ENCODE measurements around the gene CHST4. TPM values are rescaled to one million over a fixed set of nuclear protein-coding genes. Genes with fewer than 3 reads are reported as not detected.

CHST4 gene
- total RNA-seq (2014; rRNA removed) (not detected in 2 replicates), Bru-seq, nascent RNA (not detected), BruChase-seq, experiment 1, labeled RNA remaining after a 6-hour chase (not detected), BruChase-seq, experiment 2, labeled RNA remaining after a 2-hour chase (percentile 6 among the genes with signal in this experiment)
- long read RNA-seq: 0 reads

DNA sequence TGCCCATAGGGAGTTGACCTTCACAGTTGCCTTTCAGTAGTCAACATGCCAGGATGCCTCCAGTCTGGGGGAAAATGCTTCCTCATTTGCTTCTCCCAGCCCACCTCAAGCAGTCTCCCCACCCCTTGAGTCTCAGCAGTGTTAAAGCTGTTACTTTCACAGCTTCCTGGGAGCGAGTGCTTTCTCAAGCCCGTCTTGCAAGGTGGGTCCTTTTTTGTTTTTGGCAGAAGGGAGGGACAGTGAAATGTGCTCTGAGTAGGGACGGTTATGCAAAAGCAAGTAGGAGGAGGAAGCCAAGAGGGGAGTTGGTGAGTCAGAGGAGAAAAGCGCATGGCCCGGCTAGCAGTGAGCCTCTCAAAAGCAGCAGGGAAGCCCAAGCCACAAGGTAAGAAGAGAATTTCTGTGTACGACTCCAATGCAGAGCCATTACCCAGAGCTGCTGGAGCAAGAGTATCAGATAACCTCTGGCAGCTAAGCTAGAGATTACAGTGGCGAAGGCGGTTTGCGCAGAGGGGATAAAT lies at the start of gene CHST4:
Gene CHST4 (plus strand): TSS at position 316 of the 521 bp plus-strand sequence. CDS start 10,252 bp downstream, outside the sequence.
- H3K27ac ChIP-seq (ENCODE audit: low read length): no peak within 1 kb of the TSS
- BruUV-seq (replicated peaks): no TSS peak
- H3F3A ChIP-seq (ENCODE audit: low read length, unreplicated experiment): no peaks in the 10 kb centered on the region
- no peak for DNase-seq
- H3K4me1 ChIP-seq (ENCODE audit: insufficient read depth, low read length): no peaks in the 10 kb centered on the region
- POLR2A ChIA-PET (ENCODE audit: unreplicated experiment): no interaction called here
- H3K27me3 ChIP-seq (ENCODE audit: low read length): peaks cover 42% of the 10 kb centered on the region
- no peaks in the 10 kb centered on the region for H3K36me3 ChIP-seq (ENCODE audit: low read depth, low read length)
- TF ChIP-seq, protein P1, sequence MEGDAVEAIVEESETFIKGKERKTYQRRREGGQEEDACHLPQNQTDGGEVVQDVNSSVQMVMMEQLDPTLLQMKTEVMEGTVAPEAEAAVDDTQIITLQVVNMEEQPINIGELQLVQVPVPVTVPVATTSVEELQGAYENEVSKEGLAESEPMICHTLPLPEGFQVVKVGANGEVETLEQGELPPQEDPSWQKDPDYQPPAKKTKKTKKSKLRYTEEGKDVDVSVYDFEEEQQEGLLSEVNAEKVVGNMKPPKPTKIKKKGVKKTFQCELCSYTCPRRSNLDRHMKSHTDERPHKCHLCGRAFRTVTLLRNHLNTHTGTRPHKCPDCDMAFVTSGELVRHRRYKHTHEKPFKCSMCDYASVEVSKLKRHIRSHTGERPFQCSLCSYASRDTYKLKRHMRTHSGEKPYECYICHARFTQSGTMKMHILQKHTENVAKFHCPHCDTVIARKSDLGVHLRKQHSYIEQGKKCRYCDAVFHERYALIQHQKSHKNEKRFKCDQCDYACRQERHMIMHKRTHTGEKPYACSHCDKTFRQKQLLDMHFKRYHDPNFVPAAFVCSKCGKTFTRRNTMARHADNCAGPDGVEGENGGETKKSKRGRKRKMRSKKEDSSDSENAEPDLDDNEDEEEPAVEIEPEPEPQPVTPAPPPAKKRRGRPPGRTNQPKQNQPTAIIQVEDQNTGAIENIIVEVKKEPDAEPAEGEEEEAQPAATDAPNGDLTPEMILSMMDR (conservative IDR thresholded peaks at IDR 0.05; ENCODE audit: low read depth, low read length): no peak
- TF ChIP-seq EZH2 (IDR thresholded peaks at IDR 0.05; ENCODE audit: low read length, unreplicated experiment): no peak
- TF ChIP-seq EZH2phosphoT487 (IDR thresholded peaks at IDR 0.05; ENCODE audit: borderline replicate concordance, low read length): no peak
- no peak within 1 kb of the TSS for H3K4me2 ChIP-seq (ENCODE audit: low read length)
- no peaks in the 10 kb centered on the region for H3K79me2 ChIP-seq (ENCODE audit: low read length)
- H3K9me3 ChIP-seq (ENCODE audit: low read length): no peaks in the 10 kb centered on the region
- H3K9ac ChIP-seq (ENCODE audit: low read length): no peak within 1 kb of the TSS
- H2AFZ ChIP-seq (ENCODE audit: low read length): no peak within 1 kb of the TSS
- ATAC-seq: no peak
- intact Hi-C loops (cut with micrococcal nuclease): no loop called here
- H4K20me1 ChIP-seq (ENCODE audit: low read length): no peaks in the 10 kb centered on the region
- H3K9me2 ChIP-seq (replicated peaks; ENCODE audit: low read length): no peaks in the 10 kb centered on the region
- CTCF ChIA-PET: no interaction called here
- no peak within 1 kb of the TSS for H3K4me3 ChIP-seq (ENCODE audit: low read length)

DNA sequence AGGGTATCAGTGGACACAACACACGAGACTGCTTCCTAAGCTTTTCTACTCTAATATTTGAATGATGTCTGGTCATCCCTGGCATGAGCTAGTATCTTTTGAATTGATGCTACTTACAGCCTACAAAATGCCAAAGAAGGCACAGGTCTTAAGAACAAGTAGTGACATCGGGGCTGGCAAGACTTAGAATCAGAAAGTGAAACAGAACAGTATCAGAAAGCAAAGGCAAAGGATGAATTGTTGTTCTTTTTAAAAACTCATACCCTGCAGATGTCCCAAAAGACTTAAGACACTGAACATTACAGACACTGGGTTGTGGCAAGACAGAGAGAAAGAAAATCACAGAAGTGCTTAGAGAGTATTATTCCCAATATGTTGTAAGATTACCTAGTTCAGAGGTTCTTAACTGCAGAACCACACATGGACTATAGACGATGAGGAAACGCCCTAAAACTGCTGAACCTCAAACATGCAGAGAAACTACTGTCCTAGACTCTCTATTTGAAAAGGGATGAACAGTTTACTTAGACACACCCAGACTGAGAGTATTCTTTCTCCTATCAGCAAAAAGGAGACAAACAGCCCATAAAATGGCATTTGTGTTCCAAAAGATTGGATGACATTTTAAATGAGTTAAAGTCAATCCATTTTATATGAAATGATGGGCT lies 49.6 kb upstream of the CHST4 start:
- Histone ChIP-seq H4K20me1 (ENCODE audit: low read length) (no peaks in the 10 kb centered on the region), H3K27me3 (ENCODE audit: low read length) (no peaks in the 10 kb centered on the region), H3K4me3 (ENCODE audit: low read length) (no peak overlapping the region), H3K4me2 (ENCODE audit: low read length) (no peak overlapping the region), H3K4me1 (ENCODE audit: insufficient read depth, low read length) (peaks cover 20% of the 10 kb centered on the region), H3K9ac (ENCODE audit: low read length) (no peak overlapping the region), H3K27ac (ENCODE audit: low read length) (no peak overlapping the region), H3K9me3 (ENCODE audit: low read length) (no peaks in the 10 kb centered on the region), H3K36me3 (ENCODE audit: low read depth, low read length) (peaks cover 15% of the 10 kb centered on the region), H3K9me2 (replicated peaks; ENCODE audit: low read length) (no peaks in the 10 kb centered on the region), H3F3A (ENCODE audit: low read length, unreplicated experiment) (peaks cover 6% of the 10 kb centered on the region), H2AFZ (ENCODE audit: low read length) (no peak overlapping the region), H3K79me2 (ENCODE audit: low read length) (no peaks in the 10 kb centered on the region)
- no TSS peak for BruUV-seq (replicated peaks)
- ChIA-PET POLR2A (ENCODE audit: unreplicated experiment) (no interaction called here), CTCF (no interaction called here)
- ATAC-seq (no peak), DNase-seq (no peak)
- TF ChIP-seq EZH2phosphoT487 (IDR thresholded peaks at IDR 0.05; ENCODE audit: borderline replicate concordance, low read length) (no peak), EZH2 (IDR thresholded peaks at IDR 0.05; ENCODE audit: low read length, unreplicated experiment) (no peak)
- TF ChIP-seq, protein P1 (conservative IDR thresholded peaks at IDR 0.05; ENCODE audit: low read depth, low read length): no peak
- intact Hi-C loops (cut with micrococcal nuclease): no loop called here

DNA sequence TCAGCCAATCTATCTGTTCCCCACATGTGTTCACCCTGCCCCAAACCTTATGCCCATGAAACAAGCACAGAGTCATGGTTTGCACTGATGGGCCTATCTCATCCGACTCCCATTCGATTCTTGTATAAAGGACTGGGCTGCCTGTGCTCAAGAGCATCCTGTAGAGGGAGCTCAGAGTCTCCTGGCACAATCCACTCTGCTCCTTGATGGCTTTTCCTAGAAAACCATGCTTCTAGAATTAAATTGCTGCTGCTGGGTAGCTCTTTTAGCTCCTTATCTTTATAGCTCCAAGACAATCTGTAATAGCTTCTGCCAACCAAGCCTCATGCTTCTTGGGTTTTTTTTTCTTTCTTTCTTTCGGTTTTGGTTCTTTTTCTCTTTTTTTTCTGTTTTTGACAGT lies 46.8 kb upstream of the CHST4 start:
- DNase-seq (peak; percentile 30), ATAC-seq (no peak)
- Histone ChIP-seq H3K9me3 (ENCODE audit: low read length) (no peaks in the 10 kb centered on the region), H3K9me2 (replicated peaks; ENCODE audit: low read length) (no peaks in the 10 kb centered on the region), H3K4me2 (ENCODE audit: low read length) (no peak overlapping the region), H3K4me1 (ENCODE audit: insufficient read depth, low read length) (peaks cover 17% of the 10 kb centered on the region), H3K27me3 (ENCODE audit: low read length) (no peaks in the 10 kb centered on the region), H2AFZ (ENCODE audit: low read length) (no peak overlapping the region), H3K9ac (ENCODE audit: low read length) (no peak overlapping the region), H3K27ac (ENCODE audit: low read length) (no peak overlapping the region), H3K79me2 (ENCODE audit: low read length) (no peaks in the 10 kb centered on the region), H4K20me1 (ENCODE audit: low read length) (no peaks in the 10 kb centered on the region), H3K36me3 (ENCODE audit: low read depth, low read length) (peaks cover 15% of the 10 kb centered on the region), H3F3A (ENCODE audit: low read length, unreplicated experiment) (peaks cover under 1% of the 10 kb centered on the region), H3K4me3 (ENCODE audit: low read length) (no peak overlapping the region)
- no TSS peak for BruUV-seq (replicated peaks)
- intact Hi-C loops (cut with micrococcal nuclease): no loop called here
- ChIA-PET CTCF (no interaction called here), POLR2A (ENCODE audit: unreplicated experiment) (no interaction called here)
- TF ChIP-seq, protein P1 (conservative IDR thresholded peaks at IDR 0.05; ENCODE audit: low read depth, low read length): peak; percentile 56
- no peak for TF ChIP-seq EZH2phosphoT487 (IDR thresholded peaks at IDR 0.05; ENCODE audit: borderline replicate concordance, low read length)
- TF ChIP-seq EZH2 (IDR thresholded peaks at IDR 0.05; ENCODE audit: low read length, unreplicated experiment): no peak

All from PC-3 (cell line).